HG03045 (cell line): ENCODE data around the gene TAF1L.
"Not testable (repeated sequence)": the region's sequence is repeated elsewhere in the genome, so short reads cannot be mapped to it uniquely, and the experiment has no call there.

ENCODE experiments used
- ATAC-seq: cut with Tn5 transposase; IDR thresholded peaks from one replicate; pipeline ENCODE4 v1.9.1; 2021; ENCODE audit warnings: mild to moderate bottlenecking, moderate library complexity; ENCODE audit not compliant: unreplicated experiment

TAF1L gene, protein sequence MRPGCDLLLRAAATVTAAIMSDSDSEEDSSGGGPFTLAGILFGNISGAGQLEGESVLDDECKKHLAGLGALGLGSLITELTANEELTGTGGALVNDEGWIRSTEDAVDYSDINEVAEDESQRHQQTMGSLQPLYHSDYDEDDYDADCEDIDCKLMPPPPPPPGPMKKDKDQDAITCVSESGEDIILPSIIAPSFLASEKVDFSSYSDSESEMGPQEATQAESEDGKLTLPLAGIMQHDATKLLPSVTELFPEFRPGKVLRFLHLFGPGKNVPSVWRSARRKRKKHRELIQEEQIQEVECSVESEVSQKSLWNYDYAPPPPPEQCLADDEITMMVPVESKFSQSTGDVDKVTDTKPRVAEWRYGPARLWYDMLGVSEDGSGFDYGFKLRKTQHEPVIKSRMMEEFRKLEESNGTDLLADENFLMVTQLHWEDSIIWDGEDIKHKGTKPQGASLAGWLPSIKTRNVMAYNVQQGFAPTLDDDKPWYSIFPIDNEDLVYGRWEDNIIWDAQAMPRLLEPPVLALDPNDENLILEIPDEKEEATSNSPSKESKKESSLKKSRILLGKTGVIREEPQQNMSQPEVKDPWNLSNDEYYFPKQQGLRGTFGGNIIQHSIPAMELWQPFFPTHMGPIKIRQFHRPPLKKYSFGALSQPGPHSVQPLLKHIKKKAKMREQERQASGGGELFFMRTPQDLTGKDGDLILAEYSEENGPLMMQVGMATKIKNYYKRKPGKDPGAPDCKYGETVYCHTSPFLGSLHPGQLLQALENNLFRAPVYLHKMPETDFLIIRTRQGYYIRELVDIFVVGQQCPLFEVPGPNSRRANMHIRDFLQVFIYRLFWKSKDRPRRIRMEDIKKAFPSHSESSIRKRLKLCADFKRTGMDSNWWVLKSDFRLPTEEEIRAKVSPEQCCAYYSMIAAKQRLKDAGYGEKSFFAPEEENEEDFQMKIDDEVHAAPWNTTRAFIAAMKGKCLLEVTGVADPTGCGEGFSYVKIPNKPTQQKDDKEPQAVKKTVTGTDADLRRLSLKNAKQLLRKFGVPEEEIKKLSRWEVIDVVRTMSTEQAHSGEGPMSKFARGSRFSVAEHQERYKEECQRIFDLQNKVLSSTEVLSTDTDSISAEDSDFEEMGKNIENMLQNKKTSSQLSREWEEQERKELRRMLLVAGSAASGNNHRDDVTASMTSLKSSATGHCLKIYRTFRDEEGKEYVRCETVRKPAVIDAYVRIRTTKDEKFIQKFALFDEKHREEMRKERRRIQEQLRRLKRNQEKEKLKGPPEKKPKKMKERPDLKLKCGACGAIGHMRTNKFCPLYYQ (N-terminal part only)

DNA sequence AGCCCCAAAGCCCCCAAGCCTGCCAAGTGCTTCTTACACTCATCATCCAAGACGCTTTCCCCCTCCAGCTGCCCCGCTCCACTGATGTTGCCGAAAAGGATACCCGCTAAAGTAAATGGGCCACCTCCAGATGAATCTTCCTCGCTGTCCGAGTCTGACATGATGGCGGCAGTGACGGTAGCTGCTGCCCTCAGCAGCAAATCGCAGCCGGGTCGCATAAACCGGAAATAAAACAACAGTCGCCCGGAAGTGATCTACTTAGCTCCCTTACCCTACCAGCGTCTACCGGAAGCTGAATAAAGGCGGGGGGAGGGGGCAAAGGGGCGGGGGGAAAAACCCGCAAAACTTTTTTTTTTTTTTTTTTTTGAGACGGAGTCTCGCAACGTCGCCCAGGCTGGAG, at the start of gene TAF1L:
Gene TAF1L, minus strand, starts transcription at position 308 of the 400 bp plus-strand sequence. Its CDS starts 90 bp downstream, at position 218.
- ATAC-seq: no peak

DNA sequence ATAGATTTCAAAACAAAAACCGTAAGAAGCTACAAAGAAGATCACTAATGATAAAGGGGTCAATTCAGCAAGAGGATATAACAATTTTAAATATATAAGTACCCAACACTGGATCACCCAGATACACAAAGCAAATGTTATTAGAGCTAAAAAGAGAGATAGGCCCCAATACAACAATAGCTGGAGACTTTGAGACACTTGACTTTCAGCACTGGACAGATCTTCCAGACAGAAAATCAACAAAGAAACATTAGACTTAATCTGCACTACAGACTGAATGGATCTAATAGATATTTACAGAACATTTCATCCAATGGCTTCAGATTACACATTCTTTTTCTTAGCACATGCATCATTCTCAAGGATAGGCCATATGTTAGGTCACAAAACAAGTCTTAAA, 46.3 kb upstream of the TAF1L start:
- ATAC-seq: no peak

DNA sequence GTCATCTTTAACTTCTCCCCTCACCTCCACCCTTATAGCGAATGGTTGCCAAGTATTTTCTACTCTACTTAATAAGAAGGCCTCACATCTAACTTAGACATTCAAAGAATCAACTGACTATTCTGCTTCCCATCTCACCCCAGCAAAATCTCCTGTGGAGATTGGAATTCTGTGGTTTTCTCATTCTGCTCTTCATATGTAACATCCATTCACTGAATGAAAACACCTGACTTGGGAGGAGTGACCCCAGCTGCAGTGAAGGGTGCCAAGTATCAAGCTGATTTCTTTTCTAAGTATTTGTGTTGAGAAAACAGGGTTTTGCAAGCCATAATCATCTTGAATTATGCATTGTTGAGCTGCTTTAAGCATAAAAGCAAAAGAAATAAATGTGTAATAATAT, 42.5 kb upstream of the TAF1L start:
- no peak for ATAC-seq

DNA sequence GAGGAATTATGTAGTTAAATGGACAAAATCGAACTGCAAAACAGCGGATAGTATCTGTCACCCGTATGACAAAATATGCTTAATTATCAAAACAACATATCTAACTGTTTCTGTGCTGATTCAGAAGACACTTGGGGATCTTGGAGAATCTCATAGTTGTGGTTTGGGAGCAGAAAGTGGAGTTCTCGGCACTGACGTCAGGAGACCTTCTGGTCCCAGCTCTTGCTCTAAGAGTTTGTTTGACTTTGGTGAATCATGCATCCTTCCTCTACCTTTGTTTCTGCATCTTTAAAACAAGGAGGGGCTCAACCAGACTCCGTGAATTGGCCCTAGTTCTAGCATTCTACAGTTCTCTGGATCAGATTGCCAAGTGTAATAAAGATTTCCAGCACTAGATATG, 37.0 kb upstream of the TAF1L start:
- no peak for ATAC-seq

DNA sequence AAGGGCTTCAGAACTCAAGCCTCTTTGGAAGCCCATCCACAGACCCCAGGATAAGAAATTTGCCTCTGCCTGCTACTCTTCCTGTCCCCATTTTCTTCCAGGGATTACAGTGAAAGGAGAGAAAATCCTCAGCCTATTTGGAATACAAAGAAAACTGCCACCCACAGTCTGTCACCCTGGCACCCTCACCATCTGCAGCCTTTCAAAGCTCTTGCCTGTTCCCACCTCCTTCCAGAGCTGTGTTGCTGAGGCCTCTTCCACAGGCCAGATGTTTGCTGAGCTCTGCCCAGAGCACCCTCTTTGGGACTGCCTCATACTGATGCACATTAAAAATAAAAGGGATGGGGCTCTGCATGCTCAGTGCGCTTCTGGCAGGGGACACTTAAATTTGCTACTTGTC, 35.9 kb upstream of the TAF1L start:
- ATAC-seq: no peak

DNA sequence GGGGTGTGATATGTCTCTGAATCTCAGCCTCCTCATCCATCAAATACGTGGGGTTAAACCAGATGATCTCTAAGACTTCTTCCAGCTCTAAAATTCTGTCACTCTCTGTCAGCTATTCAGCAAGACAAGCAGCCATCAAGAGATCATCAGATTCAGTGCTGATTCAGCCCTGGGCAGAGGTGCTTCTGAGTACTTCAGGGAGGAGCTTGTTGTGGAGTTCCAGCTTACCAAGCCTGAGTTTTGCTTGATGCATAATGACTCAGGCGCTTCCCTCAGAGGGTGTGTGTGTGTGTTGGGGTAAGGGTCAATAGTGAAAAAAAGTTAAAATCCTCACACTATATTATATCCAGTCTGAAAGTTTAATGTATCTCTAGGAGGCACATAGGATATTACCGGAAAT, 29.6 kb upstream of the TAF1L start:
- ATAC-seq: no peak

DNA sequence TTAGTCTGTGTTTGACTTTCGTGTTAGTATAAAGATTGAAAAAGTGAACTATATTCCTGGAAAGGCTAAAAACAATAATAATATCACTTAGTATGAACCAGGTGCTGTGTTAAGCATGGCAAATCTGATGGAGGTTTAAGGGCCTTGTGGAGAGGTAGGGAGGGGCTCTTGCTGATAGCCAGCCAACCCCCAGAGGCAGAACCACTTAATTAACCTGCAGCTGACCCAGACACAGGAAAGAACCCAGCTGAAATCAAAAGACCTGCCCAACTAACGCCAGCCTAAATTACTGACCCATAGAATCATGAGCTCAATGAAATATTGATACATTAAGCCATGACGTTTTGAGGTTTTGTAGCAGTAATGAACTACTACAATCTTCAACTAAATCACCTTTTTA, 28.3 kb upstream of the TAF1L start:
- no peak for ATAC-seq

DNA sequence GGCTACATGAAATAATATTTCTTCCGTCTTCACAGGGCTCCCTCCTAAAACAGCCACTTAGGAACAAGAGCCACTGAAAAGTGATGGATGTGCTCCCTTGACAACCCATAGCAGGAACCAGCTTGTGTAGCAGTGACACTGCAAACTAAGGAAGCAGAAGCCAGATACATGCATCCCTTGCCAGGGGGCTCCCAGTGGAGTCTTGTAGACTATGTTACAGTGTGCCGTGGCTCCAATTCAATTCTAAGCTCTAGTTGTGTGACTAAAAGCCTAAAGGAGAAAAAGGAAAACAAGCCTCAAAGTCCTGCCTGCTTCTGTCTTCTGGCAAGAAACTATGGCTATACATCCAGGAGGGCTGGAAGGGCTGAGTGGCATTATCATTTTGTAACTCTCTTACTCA, 12.2 kb upstream of the TAF1L start:
- ATAC-seq: no peak

DNA sequence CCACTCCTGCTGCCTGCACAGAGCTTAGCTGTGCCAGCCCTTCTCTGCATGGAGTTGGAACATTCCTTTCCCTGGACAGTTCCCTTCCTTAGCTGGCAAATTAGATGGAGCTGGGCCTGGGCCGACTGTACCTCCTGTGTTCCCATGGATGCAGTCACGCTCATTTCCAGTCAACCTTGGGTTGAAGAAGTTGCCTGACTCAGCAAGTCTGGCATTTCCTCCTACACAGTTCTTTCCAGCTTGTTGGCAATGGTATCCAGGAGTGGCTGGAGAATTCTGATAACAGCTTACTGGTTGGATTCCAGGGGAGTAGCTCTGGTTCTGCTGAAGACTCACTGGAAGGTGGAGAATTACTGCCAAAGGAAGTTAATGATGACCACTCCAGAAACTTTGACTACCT, 9.2 kb upstream of the TAF1L start:
- no peak for ATAC-seq

DNA sequence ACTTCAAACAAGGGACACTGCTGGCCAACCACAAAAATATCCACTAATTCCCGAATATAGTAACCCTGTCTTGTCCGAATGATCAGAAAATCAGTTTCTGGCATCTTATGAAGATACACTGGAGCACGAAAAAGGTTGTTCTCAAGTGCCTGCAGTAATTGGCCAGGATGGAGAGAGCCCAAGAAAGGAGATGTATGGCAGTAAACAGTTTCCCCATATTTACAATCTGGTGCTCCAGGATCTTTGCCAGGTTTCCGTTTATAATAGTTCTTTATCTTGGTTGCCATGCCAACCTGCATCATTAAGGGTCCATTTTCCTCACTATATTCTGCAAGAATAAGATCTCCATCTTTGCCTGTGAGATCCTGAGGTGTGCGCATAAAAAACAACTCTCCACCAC, 2.3 kb downstream of the TAF1L start:
- ATAC-seq: not testable (repeated sequence)

DNA sequence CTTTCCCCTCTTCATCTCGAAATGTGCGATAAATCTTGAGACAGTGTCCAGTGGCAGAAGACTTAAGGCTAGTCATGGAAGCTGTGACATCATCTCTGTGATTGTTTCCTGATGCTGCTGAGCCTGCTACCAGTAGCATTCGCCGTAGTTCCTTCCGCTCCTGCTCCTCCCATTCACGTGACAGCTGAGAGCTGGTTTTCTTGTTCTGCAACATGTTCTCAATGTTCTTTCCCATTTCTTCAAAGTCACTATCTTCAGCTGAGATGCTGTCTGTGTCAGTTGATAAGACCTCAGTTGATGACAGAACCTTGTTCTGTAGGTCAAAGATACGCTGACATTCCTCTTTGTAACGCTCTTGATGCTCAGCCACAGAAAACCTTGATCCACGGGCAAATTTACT, 3.5 kb downstream of the TAF1L start:
- no peak for ATAC-seq

DNA sequence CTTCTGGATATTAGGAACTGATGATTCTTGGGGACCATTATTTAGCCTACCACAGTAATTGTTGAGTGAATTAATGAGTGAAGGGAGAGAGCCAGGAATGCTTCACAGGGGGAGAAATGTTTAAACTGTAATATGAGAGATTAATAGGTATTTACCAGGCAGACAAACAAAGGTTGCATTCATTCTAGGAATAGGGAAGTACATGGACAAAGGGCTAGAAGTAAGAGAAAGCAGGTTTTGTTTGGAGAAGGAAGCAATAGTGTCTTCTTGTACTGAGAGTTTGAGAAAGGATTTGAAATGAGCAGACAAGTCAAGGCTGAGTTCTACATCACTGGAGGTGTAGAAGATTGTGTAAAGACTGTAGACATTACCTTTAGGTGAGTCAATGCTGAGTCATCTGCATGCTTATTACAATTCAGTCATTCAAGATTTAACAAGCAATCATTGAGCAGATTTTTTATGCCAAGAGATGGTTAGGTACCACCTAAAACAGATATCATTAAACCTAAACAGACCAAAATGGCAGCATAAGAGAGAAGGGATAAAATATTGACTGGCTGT, 8.0 kb downstream of the TAF1L start:
- no peak for ATAC-seq

DNA sequence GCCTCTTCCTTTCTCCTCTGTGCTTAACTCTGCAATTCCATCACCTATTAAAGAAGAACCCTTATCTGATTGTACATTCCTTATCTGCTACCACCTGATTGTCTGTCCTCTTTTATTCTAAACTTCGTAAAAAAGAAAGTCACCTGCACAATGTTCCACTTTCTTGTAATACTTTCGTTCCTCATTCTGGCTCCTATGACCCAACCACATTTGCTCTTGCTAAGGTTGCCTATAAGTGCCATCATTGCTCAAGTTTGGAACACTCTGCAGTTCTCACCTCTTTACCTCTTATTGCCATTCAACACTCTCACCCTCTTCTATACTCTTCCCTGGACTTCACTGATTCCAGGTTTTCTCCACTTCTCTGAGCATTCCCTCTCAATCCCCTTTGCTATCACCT, 10.1 kb downstream of the TAF1L start:
- ATAC-seq: no peak

DNA sequence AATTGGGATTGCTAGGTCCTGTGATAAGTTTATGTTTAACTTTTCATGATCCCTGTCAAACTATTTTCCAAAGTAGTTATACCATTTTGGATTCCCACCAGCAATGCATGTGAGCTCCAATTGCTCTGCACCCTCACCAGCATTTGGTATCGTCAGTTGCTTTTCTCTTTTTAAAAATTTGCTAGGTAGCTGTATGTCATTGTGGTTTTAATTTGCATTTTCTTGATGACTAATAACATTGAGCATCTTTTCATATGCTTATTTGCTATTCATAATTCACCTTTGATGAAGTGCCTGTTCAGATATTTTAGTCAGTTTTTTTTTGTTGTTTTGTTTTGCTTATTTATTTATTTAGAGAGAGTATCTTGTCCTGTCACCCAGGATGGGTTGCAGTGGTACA, 12.5 kb downstream of the TAF1L start:
- ATAC-seq: no peak

DNA sequence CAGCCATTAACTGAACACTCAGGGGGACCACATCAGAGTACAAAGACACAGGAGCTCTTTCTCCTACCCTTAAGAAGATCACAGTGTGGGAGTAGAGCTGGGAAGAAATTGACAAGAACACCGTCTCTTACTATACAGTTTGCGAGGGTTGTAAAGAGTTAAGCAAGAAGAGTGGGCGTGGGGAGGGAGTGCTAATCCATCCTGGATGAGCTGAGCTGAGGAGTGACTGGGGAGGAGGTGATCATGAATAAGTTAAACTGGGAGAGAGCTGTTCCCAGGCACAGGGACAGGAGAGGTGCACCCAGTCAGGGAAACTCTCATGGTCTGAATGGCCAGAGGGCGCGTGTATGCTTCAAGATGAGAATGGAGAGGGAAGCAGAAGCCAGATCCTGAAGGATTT, 17.2 kb downstream of the TAF1L start:
- no peak for ATAC-seq

DNA sequence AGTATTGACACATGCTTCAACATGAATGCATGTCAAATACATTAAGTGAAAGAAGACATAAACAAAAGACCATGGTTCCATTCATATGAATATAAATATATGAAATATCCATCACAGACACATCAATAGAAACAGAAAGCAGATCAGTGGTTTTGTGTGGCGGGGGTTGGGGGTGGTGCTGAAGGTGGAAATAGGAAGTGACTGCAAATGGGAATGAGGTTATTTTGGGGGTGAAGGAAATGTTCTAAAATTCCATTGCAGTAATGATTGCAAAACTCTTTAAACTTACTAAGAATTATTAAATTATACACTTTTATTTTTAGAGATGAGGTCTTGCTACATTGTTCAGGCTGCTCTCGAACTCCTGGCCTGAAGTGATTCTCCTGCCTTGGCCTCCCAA, 28.7 kb downstream of the TAF1L start:
- ATAC-seq: no peak

DNA sequence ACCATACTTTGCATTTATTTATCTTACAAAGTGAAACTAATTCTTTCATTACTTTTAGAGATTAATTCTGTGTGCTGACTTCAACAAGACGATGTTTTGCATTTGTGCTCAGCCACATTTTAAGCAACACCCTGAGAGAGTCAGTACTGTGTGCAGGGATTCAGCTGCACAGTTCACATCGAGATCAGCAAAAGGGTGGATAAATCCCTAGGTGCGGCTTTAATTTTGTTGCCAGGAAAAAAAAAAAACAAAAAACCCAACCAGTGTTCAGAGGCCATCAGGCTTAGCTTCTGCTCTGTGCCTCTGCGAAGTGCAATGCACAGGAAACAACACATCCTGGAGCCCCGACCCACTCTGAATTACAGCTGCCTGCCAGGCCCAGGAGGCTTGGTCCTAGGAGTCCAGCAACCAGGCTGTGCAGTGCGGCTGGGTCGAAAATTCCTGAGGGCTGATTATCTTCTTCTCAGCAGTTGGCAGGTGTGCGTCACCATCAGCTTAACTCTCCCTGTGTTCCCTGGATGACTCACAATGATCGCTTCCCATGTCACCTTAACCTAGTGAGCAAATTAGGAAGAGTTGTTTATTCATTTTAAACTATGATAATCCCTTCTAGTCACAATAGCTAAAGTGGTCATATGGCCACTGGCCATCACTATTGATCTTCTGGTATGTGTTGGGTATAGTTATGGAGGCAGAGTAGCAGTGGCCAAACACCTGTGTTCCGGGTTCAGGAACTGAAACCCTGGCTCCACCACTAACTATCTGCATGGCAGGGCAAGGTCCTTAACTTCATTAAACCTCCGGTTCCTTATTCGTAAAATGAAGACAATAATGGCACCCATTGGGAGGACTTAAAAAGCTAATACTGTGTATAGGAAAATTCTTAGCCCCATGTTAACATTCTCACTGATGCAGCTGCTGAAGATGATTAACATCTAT, 31.3 kb downstream of the TAF1L start:
- ATAC-seq: peak; percentile 79

DNA sequence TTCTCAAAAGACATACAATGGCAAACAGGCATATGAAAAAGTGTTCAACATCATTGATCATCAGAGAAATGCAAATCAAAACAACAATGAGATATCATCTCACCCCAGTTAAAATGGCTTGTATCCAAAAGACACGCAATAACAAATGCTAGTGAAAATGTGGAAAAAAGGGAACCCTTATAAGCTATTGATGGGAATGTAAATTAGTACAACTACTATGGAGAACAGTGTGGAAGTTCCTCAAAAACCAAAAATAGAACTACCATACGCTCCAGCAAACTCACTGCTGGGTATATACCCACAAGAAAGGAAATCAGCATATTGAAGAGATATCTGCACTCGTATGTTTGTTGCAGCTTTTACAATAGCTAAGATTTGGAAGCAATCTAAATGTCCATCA, 36.4 kb downstream of the TAF1L start:
- not testable (repeated sequence) for ATAC-seq

DNA sequence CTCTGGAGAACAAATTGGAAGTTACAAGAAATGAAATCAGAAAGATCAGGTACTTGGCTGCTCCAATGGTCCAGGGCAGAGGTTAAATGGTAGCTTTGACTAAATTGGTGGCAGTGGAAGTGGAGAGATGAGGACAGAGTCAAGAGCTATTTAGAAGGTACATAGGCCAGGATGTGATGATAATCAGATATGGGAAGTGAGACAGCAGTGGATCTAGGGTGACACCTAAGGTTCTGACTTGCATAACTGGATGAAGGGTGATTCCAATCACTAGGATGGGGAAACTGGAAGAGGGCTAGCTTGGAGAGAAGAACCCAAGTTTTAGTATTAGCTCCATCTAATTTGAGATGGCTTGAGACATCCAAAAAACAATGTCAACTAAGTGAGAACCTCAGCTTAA, 38.5 kb downstream of the TAF1L start:
- ATAC-seq: no peak
